Activated CD4-positive, alpha-beta T cell treated with anti-CD3 and anti-CD28 coated beads, Interleukin-2, amount 10 ng/mL, durations not matched to agents 7 days and 5 days (primary cell): ENCODE measurements around the gene RBMS1. TPM values are rescaled to one million over a fixed set of nuclear protein-coding genes. Genes with fewer than 3 reads are reported as not detected.
A peak's percentile ranks its signal among the peaks of the same experiment; 100 is the strongest.

Experiments
- CTCF ChIA-PET: fragments of 350-600 bp; sonication (Branson Sonifier 250); formaldehyde crosslinking; loops from one replicate; lab custom pipeline; 2021; ENCODE audit warnings: antibody characterized with exemption; lab: Charles Lee
- POLR2A ChIA-PET: fragments of 350-600 bp; sonication (Branson Sonifier 250); formaldehyde crosslinking; loops from one replicate; lab custom pipeline; 2021; ENCODE audit warnings: antibody characterized with exemption; lab: Charles Lee
- DNase-seq: peaks from one replicate; pipeline ENCODE4 v3.0.0-alpha.2; 2020
- H3K27ac Mint-ChIP-seq: one replicate; pipeline ENCODE4 v1.8.0; 2021; ENCODE audit warnings: mild to moderate bottlenecking, moderate library complexity, mixed read lengths
- H3K27me3 Mint-ChIP-seq: one replicate; pipeline ENCODE4 v1.8.0; 2021; ENCODE audit warnings: mixed read lengths
- H3K36me3 Mint-ChIP-seq: one replicate; pipeline ENCODE4 v1.8.0; 2021; ENCODE audit warnings: low read depth, mixed read lengths
- H3K4me1 Mint-ChIP-seq: one replicate; pipeline ENCODE4 v1.8.0; 2021; ENCODE audit warnings: mixed read lengths
- H3K4me3 Mint-ChIP-seq: one replicate; pipeline ENCODE4 v1.8.0; 2021; ENCODE audit warnings: mild to moderate bottlenecking, moderate library complexity, mixed read lengths
- H3K9me3 Mint-ChIP-seq: one replicate; pipeline ENCODE4 v1.8.0; 2021; ENCODE audit warnings: mixed read lengths
- total RNA-seq, 2 experiments: library from RNA; stranded (reverse); gene quantifications; one replicate each; pipeline ENCODE4 v1.2.3, GENCODE V29; 2021

RBMS1 gene
- total RNA-seq, 2 experiments from 2014 or later, result 84.4 to 100 TPM

DNA sequence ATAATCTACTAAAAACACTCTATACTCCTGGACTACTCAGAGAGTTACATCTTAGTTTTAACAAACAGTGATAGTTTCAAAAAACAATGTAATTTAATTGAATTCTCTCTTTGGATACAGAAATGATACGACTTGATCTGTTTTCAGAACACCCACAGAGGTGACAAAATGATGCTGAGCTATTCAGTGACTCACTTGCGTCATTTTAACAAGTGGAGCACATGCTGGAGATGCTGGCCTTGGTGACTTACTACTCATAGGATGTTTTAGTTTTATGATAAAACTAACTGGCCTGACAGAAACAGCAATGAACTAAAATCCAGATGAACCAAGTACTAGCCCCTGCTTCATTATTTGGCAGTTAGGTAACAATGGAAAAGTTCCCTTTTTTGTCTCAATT, 192.2 kb downstream of the RBMS1 start:
- DNase-seq, result no peak
- peaks cover 70% of the 10 kb centered on the region for H3K36me3 Mint-ChIP-seq
- H3K27me3 Mint-ChIP-seq, result no peaks in the 10 kb centered on the region
- H3K27ac Mint-ChIP-seq, result no peak overlapping the region
- ChIA-PET CTCF (interaction anchor here (0.6 to 1.4 kb wide), 3 partner anchors 22 to 1493 kb away, joined by 3 to 4 read pairs (median 3); no protein-coding TSS in a partner anchor), POLR2A (no interaction called here)
- H3K4me3 Mint-ChIP-seq, result no peak overlapping the region
- peaks cover 4% of the 10 kb centered on the region for H3K9me3 Mint-ChIP-seq
- H3K4me1 Mint-ChIP-seq, result peaks cover 52% of the 10 kb centered on the region

DNA sequence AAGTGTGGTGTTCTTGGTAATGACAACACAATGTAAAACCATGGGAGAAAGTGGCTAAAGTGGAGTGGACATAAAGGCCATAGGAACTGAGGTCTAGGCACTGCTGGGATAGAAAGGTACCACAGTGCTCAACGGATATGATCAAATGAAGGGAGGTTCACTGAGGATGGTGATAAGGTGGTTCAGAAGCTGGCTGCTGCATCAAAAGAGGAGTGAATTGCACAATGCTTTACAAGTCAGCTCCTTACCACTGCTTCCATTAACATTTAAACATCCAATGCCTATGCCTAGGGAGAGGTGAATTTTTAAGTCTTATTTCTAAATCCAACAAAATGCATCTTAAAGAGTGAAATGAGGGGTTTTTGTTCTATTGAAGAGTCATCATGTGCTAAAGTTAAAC, 193.4 kb downstream of the RBMS1 start:
- ChIA-PET POLR2A (no interaction called here), CTCF (interaction anchor here (1.0 kb wide), 2 partner anchors 24 to 27 kb away, joined by 3 to 5 read pairs; no protein-coding TSS in a partner anchor)
- H3K9me3 Mint-ChIP-seq, result peaks cover 4% of the 10 kb centered on the region
- H3K27ac Mint-ChIP-seq, result no peak overlapping the region
- no peaks in the 10 kb centered on the region for H3K27me3 Mint-ChIP-seq
- peaks cover 63% of the 10 kb centered on the region for H3K4me1 Mint-ChIP-seq
- no peak for DNase-seq
- no peak overlapping the region for H3K4me3 Mint-ChIP-seq
- peaks cover 74% of the 10 kb centered on the region for H3K36me3 Mint-ChIP-seq

DNA sequence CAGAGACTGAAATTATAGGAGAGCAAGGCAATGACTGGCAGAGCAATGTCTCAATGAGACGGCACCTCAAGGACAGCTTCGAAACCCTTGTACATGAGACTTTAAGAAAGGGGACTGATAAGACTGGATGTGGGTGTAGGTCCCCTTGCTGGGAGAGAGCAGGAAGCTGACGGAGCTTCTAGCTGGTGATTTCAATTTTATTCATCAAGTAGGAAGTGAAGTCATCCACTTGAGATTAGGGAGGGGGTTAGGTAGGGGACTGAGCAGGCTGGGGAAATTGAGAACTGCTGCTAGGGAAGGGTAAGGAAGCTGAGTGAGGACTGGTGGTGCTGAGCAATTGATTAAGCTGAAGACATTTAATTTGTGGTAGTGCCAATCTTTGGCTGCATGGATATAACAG, 194.1 kb downstream of the RBMS1 start:
- no peak for DNase-seq
- ChIA-PET CTCF (interaction anchor here (0.7 to 1.0 kb wide), 4 partner anchors 24 to 133 kb away, joined by 3 to 5 read pairs (median 3); no protein-coding TSS in a partner anchor), POLR2A (no interaction called here)
- Mint-ChIP-seq H3K36me3 (peaks cover 81% of the 10 kb centered on the region), H3K4me3 (no peak overlapping the region), H3K4me1 (peaks cover 69% of the 10 kb centered on the region), H3K27ac (peak overlapping the region; percentile 22), H3K27me3 (no peaks in the 10 kb centered on the region), H3K9me3 (peaks cover 4% of the 10 kb centered on the region)

DNA sequence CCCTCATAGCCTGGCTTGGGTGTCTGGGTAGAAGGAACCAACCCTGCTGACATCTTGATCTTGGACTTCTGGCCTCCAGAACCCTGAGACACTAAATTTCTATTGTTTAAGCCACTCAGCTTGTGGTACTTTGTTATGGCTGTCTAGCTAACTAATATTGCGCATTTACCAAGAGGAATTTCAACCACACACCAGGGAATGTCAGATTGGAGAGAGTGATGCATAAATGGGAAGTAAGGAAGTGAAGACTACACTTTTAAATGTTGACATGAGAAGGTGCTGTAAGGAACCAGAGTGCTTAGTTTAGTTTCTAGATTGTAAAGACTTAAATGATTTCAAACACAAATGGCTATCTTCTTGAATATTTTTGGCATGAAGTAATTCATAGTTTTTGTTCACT, 194.6 kb downstream of the RBMS1 start:
- Mint-ChIP-seq H3K4me1 (peaks cover 73% of the 10 kb centered on the region), H3K36me3 (peaks cover 85% of the 10 kb centered on the region), H3K9me3 (peaks cover 4% of the 10 kb centered on the region), H3K4me3 (no peak overlapping the region), H3K27me3 (no peaks in the 10 kb centered on the region), H3K27ac (no peak overlapping the region)
- POLR2A ChIA-PET, result no interaction called here
- CTCF ChIA-PET, result interaction anchor here (0.7 to 1.0 kb wide), 2 partner anchors 26 to 105 kb away, joined by 3 to 5 read pairs; no protein-coding TSS in a partner anchor
- no peak for DNase-seq

DNA sequence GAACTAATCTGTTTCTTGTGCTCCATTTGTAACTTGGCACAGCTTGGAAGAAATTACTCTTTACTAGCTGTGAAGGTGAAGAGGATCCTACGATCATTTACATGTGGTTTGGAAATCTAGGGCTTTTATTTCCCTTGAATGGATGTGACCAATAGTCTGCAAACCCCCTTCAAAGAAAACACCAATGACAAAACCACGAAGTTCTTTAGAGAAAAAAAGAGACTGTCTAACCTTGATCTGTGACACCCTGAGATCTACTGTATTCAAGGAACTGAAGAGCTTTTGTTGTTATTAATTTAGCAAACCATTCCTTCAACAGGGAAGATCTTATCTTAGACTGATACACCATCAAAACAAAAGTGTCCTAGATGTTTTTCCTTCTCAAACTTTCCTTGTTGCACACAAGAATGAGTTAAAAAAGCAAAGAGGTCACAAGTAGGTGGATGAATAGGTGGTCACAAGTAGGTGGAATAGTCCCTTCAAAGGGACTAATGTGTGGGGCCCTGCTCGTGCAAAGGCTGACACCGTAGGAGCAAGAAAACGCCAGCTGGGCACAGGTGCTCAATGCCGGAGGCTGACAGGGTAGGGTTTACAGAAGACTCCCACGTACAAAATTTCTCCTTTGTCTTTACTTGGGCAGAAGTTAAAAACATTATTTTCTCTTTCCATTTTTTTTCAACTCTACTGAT, 197.9 kb downstream of the RBMS1 start:
- Mint-ChIP-seq H3K27me3 (no peaks in the 10 kb centered on the region), H3K27ac (peak overlapping the region; percentile 51), H3K4me1 (peaks cover 63% of the 10 kb centered on the region), H3K9me3 (peaks cover 4% of the 10 kb centered on the region), H3K4me3 (no peak overlapping the region), H3K36me3 (peaks cover 94% of the 10 kb centered on the region)
- ChIA-PET CTCF (interaction anchor here (0.5 to 1.1 kb wide), 6 partner anchors 7 to 39 kb away, joined by 3 to 5 read pairs (median 3); no protein-coding TSS in a partner anchor), POLR2A (no interaction called here)
- DNase-seq, result no peak

DNA sequence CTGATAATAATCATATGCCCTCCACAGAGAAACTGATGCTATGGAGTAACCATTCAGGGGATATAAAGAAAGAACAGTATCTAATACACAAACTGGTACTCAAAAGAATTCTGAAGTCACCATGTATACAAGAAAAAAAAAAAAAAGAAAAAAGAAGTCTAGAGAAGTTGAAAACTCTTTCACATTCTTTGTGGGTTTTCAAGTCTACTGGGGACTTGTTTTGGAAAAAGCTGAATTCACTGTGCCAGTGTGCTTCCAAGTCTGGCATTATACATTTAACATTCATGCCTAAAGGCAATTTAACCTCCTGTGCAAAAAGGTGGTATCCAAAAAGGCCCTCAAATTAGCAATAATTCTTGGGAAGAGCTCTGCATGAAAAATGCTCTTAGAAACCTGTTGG, 198.7 kb downstream of the RBMS1 start:
- no peak for DNase-seq
- H3K9me3 Mint-ChIP-seq, result peaks cover 4% of the 10 kb centered on the region
- H3K27me3 Mint-ChIP-seq, result no peaks in the 10 kb centered on the region
- ChIA-PET POLR2A (no interaction called here), CTCF (interaction anchor here (1.0 to 1.2 kb wide), 4 partner anchors 8 to 12 kb away, joined by 3 to 5 read pairs (median 4); no protein-coding TSS in a partner anchor)
- H3K4me1 Mint-ChIP-seq, result peaks cover 58% of the 10 kb centered on the region
- H3K36me3 Mint-ChIP-seq, result peaks cover 90% of the 10 kb centered on the region
- H3K27ac Mint-ChIP-seq, result no peak overlapping the region
- no peak overlapping the region for H3K4me3 Mint-ChIP-seq

DNA sequence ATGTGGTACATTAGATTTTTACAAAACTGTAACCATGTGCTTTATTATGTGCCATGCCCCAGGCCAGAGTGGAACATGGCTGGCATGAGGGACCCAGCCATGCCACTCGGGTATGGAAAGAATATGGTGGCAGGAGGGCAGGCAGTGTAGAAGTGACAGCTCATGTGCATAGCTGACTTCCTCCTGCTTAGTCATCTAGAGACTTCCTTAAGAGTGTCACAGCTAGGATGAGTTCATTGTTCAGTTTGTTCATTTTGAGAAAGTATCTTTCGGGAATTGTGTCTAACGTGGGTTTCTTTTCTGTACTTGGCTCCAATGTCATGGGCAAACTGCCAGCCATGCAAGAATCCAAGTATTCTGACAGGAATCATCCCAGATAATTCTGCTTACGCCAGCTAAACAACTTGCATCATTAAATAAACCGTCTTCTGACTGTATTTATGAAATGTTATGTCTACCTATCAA, 199.2 kb downstream of the RBMS1 start:
- Mint-ChIP-seq H3K9me3 (peaks cover 4% of the 10 kb centered on the region), H3K27me3 (no peaks in the 10 kb centered on the region), H3K4me3 (no peak overlapping the region), H3K36me3 (peaks cover 90% of the 10 kb centered on the region), H3K4me1 (peaks cover 53% of the 10 kb centered on the region), H3K27ac (no peak overlapping the region)
- ChIA-PET CTCF (interaction anchor here (1.0 to 1.2 kb wide), 3 partner anchors 10 to 12 kb away, joined by 3 to 5 read pairs (median 4); no protein-coding TSS in a partner anchor), POLR2A (no interaction called here)
- no peak for DNase-seq

DNA sequence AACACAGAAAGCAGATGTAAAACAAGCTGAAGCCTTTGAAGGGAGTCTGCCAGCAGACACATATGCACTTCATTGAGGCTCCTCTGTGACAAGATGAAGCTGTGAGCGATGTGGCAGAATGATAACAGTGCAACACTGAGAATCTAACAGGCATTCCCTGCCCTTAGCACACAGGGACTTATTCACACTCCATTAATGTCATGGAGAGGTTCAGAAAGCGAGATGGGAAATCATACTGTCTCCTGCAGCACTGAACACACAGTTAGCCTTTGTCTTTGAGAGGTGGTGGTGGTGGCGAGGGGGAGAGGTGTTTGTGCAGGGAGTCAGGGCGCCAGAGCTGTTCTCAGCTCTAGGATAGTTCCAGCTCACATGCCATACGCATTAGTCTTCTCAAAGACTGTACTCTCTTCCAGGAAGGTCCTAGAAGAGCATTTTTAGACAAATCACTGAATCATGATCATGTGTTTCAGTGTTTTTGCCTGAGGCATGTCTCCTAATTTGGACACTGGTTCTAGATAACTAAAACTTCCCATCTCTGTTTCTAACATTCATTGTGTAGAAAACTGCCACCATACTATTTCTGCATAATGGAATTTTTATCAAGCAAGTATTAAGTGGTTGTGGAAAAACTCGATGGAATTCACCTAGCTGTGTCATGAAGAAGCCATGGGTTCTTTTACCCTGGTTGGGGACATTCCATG, 200.1 kb downstream of the RBMS1 start:
- Mint-ChIP-seq H3K4me3 (no peak overlapping the region), H3K27ac (no peak overlapping the region), H3K36me3 (peaks cover 88% of the 10 kb centered on the region), H3K4me1 (peaks cover 47% of the 10 kb centered on the region), H3K9me3 (peaks cover 4% of the 10 kb centered on the region), H3K27me3 (no peaks in the 10 kb centered on the region)
- no peak for DNase-seq
- CTCF ChIA-PET, result interaction anchor here (1.2 to 1.6 kb wide), 2 partner anchors 9 to 11 kb away, joined by 3 to 7 read pairs; no protein-coding TSS in a partner anchor
- POLR2A ChIA-PET, result interaction anchor here (0.6 kb wide), 1 partner anchor 18 kb away, joined by 3 read pairs; no protein-coding TSS in a partner anchor

DNA sequence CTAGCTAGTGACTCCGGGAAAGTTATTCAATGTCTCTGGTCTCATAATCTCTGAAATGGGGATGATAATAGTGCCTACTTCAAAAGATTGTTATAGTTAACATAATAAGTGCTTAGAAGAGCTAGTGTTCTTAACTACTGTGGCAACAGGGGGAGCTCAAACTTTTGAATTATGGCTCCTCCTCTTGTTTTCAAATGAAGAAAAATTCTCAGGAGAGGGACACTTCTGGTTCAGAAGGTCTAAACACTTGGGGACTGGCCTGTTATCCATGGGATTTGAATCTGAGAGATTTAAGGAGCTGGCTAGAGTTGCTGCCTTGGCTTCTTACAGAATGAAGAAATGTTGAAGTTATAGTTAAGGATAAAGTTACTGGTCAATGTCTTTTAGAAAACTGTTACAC, 201.4 kb downstream of the RBMS1 start:
- no peak for DNase-seq
- Mint-ChIP-seq H3K4me3 (no peak overlapping the region), H3K27ac (no peak overlapping the region), H3K4me1 (peaks cover 38% of the 10 kb centered on the region), H3K9me3 (no peaks in the 10 kb centered on the region), H3K27me3 (no peaks in the 10 kb centered on the region), H3K36me3 (peaks cover 84% of the 10 kb centered on the region)
- CTCF ChIA-PET, result interaction anchor here (1.6 kb wide), 1 partner anchor 9 kb away, joined by 7 read pairs; no protein-coding TSS in a partner anchor
- POLR2A ChIA-PET, result no interaction called here

DNA sequence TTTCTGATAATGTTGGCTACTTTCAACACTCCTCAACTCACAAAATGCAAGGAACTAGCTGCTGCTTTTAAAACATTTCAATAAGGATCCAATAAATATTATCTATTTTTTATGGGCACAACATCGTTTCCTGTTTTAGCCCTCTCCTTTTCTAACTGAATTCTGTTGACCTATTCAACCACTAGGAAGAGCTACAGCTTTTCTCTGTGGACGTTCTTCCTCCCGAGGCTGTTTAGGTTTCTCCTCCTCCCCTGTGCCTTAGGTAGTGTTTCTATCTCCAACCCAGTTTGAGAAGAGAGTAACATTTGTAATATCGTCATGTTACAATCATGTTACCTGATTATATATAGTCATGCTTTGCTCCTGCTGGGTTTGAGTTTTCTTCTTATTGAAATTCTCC, 202.2 kb downstream of the RBMS1 start:
- Mint-ChIP-seq H3K27ac (no peak overlapping the region), H3K4me3 (no peak overlapping the region), H3K36me3 (peaks cover 83% of the 10 kb centered on the region), H3K9me3 (no peaks in the 10 kb centered on the region), H3K27me3 (no peaks in the 10 kb centered on the region), H3K4me1 (peaks cover 30% of the 10 kb centered on the region)
- POLR2A ChIA-PET, result no interaction called here
- CTCF ChIA-PET, result interaction anchor here (0.9 to 1.0 kb wide), 2 partner anchors 18 to 31 kb away, joined by 3 read pairs; no protein-coding TSS in a partner anchor
- no peak for DNase-seq

DNA sequence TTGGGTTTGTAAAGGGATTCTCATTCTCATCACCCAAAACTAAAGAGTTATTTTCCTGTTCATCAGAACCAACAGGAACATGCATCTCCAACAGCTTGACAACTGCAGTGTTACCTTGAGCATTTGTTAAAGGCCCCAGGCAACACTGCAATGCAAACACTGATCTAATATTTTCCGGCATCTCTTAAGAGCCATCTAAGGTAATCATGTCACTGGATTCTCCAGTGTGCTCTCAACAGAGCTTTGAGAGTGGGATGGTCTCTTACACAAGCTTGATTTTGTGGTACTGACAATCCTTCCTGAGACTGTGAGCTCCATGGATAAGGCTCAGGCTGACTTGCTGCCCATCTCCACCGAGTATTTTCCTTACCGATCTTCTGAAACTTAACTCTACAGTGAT, 203.0 kb downstream of the RBMS1 start:
- Mint-ChIP-seq H3K27ac (peak overlapping the region; percentile 46), H3K36me3 (peaks cover 75% of the 10 kb centered on the region), H3K9me3 (no peaks in the 10 kb centered on the region), H3K4me3 (no peak overlapping the region), H3K4me1 (peaks cover 22% of the 10 kb centered on the region), H3K27me3 (no peaks in the 10 kb centered on the region)
- ChIA-PET CTCF (interaction anchor here (0.6 to 1.0 kb wide), 3 partner anchors 18 to 30 kb away, joined by 3 read pairs; no protein-coding TSS in a partner anchor), POLR2A (no interaction called here)
- no peak for DNase-seq

DNA sequence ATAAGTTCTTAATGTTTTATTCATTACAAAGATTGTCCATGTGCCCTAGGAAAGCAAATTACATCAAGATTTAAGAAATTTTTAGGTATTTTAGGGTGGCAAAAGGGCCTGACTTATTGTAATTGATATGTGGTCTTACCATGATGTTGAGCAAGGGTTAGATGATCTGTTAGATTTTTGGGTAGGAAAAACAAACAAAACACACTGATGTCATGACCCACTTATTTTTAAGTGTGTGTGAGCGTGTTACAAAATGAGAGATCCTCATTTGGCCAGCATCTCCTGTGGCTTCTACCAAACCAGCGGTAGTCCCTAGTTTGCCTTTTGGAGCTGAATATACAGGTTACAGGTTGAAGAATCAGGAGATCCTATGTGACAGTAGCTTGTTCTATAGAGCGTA, 203.8 kb downstream of the RBMS1 start:
- peaks cover 14% of the 10 kb centered on the region for H3K4me1 Mint-ChIP-seq
- CTCF ChIA-PET, result interaction anchor here (0.6 to 1.4 kb wide), 3 partner anchors 18 to 24 kb away, joined by 3 read pairs; no protein-coding TSS in a partner anchor

More for the DNA sequence above, 203.8 kb downstream of the RBMS1 start:
- DNase-seq, result no peak
- Mint-ChIP-seq H3K27me3 (no peaks in the 10 kb centered on the region), H3K27ac (no peak overlapping the region), H3K9me3 (no peaks in the 10 kb centered on the region), H3K4me3 (no peak overlapping the region), H3K36me3 (peaks cover 72% of the 10 kb centered on the region)
- POLR2A ChIA-PET, result no interaction called here
